Bronchial epithelial cell (primary cell): ENCODE data around the gene PIK3R4. TPM values are rescaled to one million over a fixed set of nuclear protein-coding genes. Genes with fewer than 3 reads are reported as not detected.

Experiments
- DNase-seq: peaks from one replicate; pipeline ENCODE4 v3.0.0-alpha.2; 2010; ENCODE audit warnings: low read depth
- FAIRE-seq: peaks from 2 replicates; lab custom pipeline; 2011; peaks lifted over from hg19 to GRCh38; lab: Jason Lieb, UNC
- H3K27me3 ChIP-seq: 2 replicates; pipeline ENCODE4 v1.5.1; 2011; ENCODE audit warnings: low read length; ENCODE audit not compliant: control insufficient read depth, insufficient read depth
- H3K36me3 ChIP-seq: 2 replicates; pipeline ENCODE4 v1.5.1; 2011; ENCODE audit warnings: low read length; ENCODE audit not compliant: control insufficient read depth, insufficient read depth
- H3K4me3 ChIP-seq: 2 replicates; pipeline ENCODE4 v1.5.1; 2011; ENCODE audit warnings: mild to moderate bottlenecking, low read depth, low read length, control low read depth
- CTCF ChIP-seq: IDR thresholded peaks from 2 replicates; pipeline ENCODE4 v1.5.1; 2011; ENCODE audit warnings: mild to moderate bottlenecking, moderate library complexity, low read length, control low read depth, inconsistent platforms; ENCODE audit not compliant: insufficient read depth, severe bottlenecking
- total RNA-seq: library from RNA; depleted of rRNA; stranded (reverse); fragments of >200 nt; gene quantifications from 2 replicates; pipeline ENCODE4 v1.2.1, GENCODE V29; 2014

PIK3R4 gene
- total RNA-seq, 1 donor from 2014 or later: 23.7 TPM

DNA sequence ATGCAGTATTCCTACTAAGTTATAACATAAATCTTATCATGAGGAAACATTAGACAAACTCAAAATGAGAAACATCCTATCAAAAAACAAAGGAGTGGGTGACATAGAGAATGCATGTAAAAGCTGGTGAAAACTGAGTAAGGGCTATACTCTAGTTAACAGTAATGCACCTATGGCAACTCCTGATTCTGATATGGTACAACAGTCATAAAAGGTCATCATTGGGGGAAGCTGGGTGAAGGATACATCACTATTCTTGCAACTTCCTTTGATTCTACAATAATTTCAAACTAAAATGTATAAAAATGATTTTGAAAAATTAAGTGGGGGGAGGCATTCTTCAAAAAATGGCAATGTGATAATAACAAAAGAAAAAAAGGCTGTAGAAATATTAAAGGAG, 6.8 kb downstream of the PIK3R4 start:
- no peaks in the 10 kb centered on the region for H3K27me3 ChIP-seq
- no peaks in the 10 kb centered on the region for H3K36me3 ChIP-seq
- no peak for TF ChIP-seq CTCF
- H3K4me3 ChIP-seq: no peak overlapping the region
- no peak for DNase-seq
- FAIRE-seq: no peak

DNA sequence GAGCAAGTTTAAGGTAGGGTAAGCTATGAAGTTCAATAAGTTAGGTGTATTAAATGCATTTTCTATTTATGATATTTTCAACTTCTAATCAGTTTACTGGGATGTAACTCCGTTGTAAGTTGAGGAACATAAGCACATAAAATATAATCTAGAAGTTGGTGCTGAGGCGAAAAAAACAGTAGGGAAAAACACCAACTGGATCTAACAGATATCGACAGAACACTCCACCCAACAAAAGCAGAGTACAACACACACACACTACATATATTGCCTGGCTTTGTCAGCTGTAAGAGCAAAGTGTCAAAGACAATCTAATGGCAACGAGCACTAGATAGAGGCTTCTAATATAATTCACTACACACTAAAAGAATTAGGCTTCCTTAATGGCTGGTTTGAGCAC, 8.4 kb downstream of the PIK3R4 start:
- FAIRE-seq: no peak
- TF ChIP-seq CTCF: no peak
- H3K36me3 ChIP-seq: no peaks in the 10 kb centered on the region
- no peaks in the 10 kb centered on the region for H3K27me3 ChIP-seq
- H3K4me3 ChIP-seq: no peak overlapping the region
- no peak for DNase-seq

- Histone ChIP-seq H3K27me3 (no peaks in the 10 kb centered on the region), H3K4me3 (no peak overlapping the region), H3K36me3 (no peaks in the 10 kb centered on the region)
- FAIRE-seq (no peak), DNase-seq (no peak)
- TF ChIP-seq CTCF: no peak
Measured at GRCh38 chr3:130737622-130738021, 9.0 kb downstream of the PIK3R4 start.

- Histone ChIP-seq H3K4me3 (no peak overlapping the region), H3K27me3 (no peaks in the 10 kb centered on the region), H3K36me3 (no peaks in the 10 kb centered on the region)
- no peak for FAIRE-seq
- no peak for TF ChIP-seq CTCF
- DNase-seq: no peak
Measured at GRCh38 chr3:130733236-130733875, 13.3 kb downstream of the PIK3R4 start.

DNA sequence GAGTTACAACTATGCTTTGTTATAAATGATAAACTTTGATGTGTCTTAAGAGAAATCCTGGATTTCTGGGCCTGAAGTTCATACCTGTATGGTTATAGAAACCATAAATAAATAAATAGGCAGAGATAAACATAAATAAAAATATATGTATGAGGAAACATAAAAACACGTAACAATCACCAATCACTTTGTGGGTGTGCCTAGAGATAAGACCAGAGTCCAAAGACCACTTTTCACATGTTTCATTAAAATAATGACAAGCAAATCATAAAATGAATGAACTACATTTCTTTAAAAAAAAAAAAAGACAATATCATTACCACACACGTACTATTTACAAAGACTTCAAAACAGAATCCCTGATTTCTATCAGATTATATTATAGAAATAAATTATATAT, 14.1 kb downstream of the PIK3R4 start:
- no peak for FAIRE-seq
- DNase-seq: no peak
- no peak for TF ChIP-seq CTCF
- Histone ChIP-seq H3K27me3 (no peaks in the 10 kb centered on the region), H3K36me3 (no peaks in the 10 kb centered on the region), H3K4me3 (no peak overlapping the region)

DNA sequence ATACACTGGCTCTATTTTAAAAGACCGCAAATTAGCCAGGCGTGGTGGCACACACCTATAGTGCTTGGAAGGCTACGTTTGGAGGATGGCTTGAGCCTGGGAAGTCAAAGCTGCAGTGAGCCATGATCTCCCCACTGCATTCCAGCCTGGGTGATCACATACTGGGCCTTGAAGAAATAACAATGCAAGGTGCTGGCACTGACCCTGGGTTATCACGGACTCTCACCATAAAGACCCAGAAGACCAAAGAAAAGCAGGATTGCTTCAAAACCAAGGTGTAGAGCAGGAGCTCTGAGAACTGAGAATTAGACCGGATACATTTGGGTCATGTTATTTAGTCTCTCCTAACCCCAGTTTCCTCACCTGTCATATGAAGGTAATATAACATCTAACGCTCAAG, 14.8 kb downstream of the PIK3R4 start:
- Histone ChIP-seq H3K36me3 (no peaks in the 10 kb centered on the region), H3K27me3 (no peaks in the 10 kb centered on the region), H3K4me3 (no peak overlapping the region)
- no peak for FAIRE-seq
- no peak for TF ChIP-seq CTCF
- no peak for DNase-seq
